K562 (cell line): Measurements from ENCODE around the gene ABCD3.

Experiments
- TF ChIP-seq, protein P1 (sequence below), 3 experiments: IDR thresholded peaks in 2 of 3; conservative IDR thresholded peaks in 1 of 3; 2 replicates each; pipeline ENCODE4 v1.5.1; 2011 to 2012; ENCODE audit warnings: low read length in 3 of 3, mild to moderate bottlenecking in 3 of 3, control low read depth in 2 of 3, improper control_type of control experiment in 1 of 3, inconsistent platforms in 1 of 3, low read depth in 1 of 3, mixed read lengths in 1 of 3, moderate library complexity in 1 of 3; ENCODE audit not compliant: insufficient read depth in 2 of 3
- TF ChIP-seq, protein P2 (sequence below), 2 experiments: fragments of 450-650 bp in 1 of 2; sonication (generic) in 1 of 2; formaldehyde crosslinking in 1 of 2; IDR thresholded peaks in 1 of 2; conservative IDR thresholded peaks in 1 of 2; 2 replicates each; pipeline versions ENCODE4 v1.6.1 to v1.8.1; 2016 to 2023; ENCODE audit warnings: mild to moderate bottlenecking in 2 of 2, moderate library complexity in 2 of 2, inconsistent platforms in 1 of 2, missing genetic modification reagents in 1 of 2
- TF ChIP-seq, protein P3 (sequence below): sonication (generic); formaldehyde crosslinking; IDR thresholded peaks from 2 replicates; pipeline ENCODE4 v1.9.0; 2022; ENCODE audit warnings: mild to moderate bottlenecking, missing genetic modification reagents
- TF ChIP-seq, protein P4 (sequence below): fragments of 450-650 bp; IDR thresholded peaks from 2 replicates; pipeline ENCODE4 v1.6.1; 2017; ENCODE audit warnings: antibody characterized with exemption, mild to moderate bottlenecking

DNA sequence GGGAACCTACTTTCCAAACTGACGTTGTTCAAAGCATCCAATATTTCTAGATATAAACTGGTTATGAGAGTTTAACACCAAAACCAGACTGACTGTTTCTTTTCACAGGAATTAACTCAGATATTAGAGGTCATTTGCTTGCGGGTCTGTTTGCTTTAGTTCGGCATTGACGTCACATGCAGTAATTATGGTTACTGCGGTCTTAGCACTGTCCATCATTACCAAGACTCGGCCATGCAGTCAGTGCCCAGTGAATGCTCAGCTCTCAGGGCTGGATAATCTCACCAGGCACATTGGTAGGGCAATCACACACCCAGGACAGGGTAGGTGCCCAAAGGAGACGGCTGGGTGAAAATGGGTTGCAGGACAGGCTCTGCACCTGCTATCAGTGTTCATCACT is 133.3 kb downstream of the ABCD3 start:
- TF ChIP-seq, protein P1, sequence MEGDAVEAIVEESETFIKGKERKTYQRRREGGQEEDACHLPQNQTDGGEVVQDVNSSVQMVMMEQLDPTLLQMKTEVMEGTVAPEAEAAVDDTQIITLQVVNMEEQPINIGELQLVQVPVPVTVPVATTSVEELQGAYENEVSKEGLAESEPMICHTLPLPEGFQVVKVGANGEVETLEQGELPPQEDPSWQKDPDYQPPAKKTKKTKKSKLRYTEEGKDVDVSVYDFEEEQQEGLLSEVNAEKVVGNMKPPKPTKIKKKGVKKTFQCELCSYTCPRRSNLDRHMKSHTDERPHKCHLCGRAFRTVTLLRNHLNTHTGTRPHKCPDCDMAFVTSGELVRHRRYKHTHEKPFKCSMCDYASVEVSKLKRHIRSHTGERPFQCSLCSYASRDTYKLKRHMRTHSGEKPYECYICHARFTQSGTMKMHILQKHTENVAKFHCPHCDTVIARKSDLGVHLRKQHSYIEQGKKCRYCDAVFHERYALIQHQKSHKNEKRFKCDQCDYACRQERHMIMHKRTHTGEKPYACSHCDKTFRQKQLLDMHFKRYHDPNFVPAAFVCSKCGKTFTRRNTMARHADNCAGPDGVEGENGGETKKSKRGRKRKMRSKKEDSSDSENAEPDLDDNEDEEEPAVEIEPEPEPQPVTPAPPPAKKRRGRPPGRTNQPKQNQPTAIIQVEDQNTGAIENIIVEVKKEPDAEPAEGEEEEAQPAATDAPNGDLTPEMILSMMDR (IDR thresholded peaks at IDR 0.05 in 2 of 3, conservative IDR thresholded peaks at IDR 0.05 in 1 of 3; ENCODE audit: insufficient read depth in 2 of 3, low read depth in 1 of 3, low read length in 3 of 3), result no peak
- TF ChIP-seq, protein P2, sequence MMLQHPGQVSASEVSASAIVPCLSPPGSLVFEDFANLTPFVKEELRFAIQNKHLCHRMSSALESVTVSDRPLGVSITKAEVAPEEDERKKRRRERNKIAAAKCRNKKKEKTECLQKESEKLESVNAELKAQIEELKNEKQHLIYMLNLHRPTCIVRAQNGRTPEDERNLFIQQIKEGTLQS (IDR thresholded peaks at IDR 0.05), result no peak
- TF ChIP-seq, protein P2 (CRISPR knock-in tag; conservative IDR thresholded peaks at IDR 0.05), result no peak
- TF ChIP-seq, protein P3, sequence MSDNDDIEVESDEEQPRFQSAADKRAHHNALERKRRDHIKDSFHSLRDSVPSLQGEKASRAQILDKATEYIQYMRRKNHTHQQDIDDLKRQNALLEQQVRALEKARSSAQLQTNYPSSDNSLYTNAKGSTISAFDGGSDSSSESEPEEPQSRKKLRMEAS (CRISPR knock-in tag), result no peak
- TF ChIP-seq, protein P4, sequence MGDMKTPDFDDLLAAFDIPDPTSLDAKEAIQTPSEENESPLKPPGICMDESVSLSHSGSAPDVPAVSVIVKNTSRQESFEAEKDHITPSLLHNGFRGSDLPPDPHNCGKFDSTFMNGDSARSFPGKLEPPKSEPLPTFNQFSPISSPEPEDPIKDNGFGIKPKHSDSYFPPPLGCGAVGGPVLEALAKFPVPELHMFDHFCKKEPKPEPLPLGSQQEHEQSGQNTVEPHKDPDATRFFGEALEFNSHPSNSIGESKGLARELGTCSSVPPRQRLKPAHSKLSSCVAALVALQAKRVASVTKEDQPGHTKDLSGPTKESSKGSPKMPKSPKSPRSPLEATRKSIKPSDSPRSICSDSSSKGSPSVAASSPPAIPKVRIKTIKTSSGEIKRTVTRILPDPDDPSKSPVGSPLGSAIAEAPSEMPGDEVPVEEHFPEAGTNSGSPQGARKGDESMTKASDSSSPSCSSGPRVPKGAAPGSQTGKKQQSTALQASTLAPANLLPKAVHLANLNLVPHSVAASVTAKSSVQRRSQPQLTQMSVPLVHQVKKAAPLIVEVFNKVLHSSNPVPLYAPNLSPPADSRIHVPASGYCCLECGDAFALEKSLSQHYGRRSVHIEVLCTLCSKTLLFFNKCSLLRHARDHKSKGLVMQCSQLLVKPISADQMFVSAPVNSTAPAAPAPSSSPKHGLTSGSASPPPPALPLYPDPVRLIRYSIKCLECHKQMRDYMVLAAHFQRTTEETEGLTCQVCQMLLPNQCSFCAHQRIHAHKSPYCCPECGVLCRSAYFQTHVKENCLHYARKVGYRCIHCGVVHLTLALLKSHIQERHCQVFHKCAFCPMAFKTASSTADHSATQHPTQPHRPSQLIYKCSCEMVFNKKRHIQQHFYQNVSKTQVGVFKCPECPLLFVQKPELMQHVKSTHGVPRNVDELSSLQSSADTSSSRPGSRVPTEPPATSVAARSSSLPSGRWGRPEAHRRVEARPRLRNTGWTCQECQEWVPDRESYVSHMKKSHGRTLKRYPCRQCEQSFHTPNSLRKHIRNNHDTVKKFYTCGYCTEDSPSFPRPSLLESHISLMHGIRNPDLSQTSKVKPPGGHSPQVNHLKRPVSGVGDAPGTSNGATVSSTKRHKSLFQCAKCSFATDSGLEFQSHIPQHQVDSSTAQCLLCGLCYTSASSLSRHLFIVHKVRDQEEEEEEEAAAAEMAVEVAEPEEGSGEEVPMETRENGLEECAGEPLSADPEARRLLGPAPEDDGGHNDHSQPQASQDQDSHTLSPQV, result no peak
